DMS53 treated with DMSO at 0.1 percent for 48 hours (cell line): Measurements from ENCODE around the gene MEX3A.
A peak's percentile ranks its signal among the peaks of the same experiment; 100 is the strongest.
"Not testable (repeated sequence)": the region's sequence is repeated elsewhere in the genome, so short reads cannot be mapped to it uniquely, and the experiment has no call there.

Source experiments
- DNase-seq: peaks from one replicate; lab custom pipeline; 2025; ENCODE audit not compliant: unreplicated experiment; lab: John Stamatoyannopoulos, UW

MEX3A gene

DNA sequence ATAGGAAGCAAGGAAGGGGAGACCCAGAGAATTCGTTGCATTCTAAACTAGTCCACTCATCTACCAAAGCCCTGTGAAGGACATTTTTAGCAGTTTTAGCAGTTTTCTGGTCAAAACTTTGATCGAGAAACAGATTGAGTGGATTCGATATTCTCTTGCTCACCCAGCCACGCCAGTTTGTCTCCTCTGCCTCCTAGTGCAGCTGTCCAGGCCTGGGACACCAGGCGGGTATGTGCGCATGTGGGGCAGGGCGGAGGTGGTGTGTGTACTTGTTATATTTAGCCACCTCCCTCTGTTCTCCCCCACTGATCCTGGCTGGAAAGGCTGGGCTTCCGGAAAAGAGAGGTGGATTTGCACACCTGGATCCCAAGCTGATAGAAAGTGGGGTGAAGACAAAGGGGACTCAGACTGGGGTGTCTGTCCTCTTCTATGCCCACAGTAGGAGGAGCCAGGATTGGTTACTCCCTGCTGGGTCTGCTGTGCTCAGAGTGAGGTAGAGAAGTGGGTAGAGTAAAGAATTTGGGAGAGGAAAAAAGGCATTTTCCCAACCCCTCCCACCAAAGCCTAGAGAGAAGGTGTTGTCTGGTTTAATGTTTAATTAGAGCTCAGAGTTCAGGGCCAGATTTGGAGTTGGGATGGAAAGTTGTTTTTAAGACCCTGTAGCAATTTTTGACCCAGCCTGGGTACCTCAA lies 36.1 kb upstream of the MEX3A start:
- DNase-seq: no peak

DNA sequence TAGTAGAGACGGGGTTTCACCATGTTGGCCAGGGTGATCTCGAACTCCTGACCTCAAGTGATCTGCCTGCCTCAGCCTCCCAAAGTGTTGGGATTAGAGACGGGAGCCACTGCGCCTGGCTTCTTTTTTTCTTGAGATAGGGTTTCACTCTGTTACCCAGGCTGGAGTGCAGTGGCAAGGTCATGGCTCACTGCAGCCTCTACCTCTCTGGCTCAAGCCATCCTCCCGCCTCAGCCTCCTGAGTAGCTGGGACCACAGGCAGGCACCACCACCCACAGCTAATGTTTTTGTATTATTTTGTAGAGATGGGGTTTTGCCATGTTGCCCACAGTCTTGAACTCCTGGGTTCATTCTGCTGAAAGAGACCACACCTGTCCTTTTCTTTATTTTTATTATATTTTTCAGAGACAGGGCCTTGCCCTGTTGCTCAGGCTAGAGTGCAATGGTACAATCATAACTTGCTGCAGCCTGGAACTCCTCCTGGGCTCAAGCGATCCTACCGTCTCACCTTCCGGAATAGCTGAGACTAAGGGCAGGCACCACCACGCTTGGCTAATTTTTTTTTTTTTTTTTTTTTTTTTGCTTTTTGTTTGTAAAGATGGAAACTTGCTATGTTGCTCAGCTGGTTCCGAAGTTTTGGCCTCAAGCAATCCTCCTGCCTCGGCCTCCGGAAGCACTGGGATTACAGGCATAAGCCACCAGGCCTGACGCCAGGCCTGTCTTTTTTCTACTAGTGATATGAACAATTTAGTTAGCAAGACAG lies 35.3 kb upstream of the MEX3A start:
- no peak for DNase-seq

DNA sequence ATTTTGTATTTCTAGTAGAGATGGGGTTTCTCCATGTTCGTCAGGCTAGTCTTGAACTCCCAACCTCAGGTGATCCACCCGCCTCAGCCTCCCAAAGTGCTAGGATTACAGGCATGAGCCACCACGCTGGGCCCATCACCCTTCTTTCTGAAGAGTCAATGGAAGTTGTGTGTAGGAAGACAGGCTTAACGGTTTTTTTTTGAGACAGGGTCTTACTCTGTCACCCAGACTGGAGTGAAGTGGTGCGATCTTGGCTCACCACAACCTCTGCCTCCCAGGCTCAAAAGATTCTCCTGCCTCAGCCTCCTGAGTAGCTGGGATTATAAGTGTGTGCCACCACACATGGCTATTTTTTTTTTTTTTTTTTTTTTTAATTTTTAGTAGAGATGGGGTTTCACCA lies 34.5 kb upstream of the MEX3A start:
- not testable (repeated sequence) for DNase-seq

DNA sequence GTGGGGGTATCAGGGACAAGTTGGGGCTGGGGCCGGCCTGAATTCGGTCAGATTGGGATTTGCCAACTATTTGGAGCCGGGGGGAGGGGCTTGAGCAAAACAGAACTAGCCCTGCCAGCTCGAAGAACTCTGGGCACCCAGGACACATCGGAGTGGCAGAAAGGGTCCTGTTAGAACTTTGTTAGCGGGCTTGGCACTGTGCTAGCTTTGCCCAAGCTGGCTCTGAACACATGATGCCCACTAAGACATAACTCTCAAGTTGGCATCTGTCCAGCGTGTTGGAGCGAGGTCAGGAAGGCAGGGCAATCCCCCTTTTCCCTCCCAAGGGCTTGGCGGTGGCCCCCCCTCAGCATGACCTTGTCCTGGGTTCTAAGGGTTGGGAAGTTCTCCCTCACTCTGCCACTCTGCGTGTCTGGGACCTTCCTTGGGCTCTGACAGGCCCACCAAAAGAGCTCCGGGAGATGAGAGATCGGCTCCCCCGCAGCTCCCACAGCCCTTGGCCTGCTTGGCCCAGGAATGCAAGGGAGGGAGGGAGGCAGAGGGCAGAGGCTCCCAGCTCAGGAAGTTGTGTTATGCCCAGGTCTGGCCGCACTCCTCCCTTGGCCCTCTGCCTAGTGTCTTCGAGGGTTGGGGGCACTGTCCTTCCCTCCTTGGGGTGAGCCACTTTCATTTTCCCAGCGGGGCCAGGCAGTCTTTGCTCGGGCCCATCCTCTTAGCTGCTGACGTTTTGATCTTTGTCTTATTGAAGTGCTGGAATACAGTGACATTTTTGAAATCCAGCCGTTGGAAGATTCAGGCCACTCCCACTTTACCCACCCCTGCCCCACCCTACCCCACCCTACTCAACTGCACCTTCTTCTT lies 33.5 kb upstream of the MEX3A start:
- DNase-seq: no peak

GRCh38 chr1:156114919-156115513 lies 32.8 kb upstream of the MEX3A start:
- no peak for DNase-seq

- DNase-seq: peak; percentile 79
Observed at GRCh38 chr1:156114101-156114918, 32.0 kb upstream of the MEX3A start, which contains the start of gene LMNA. Gene LMNA, plus strand, starts transcription at chr1:156114711. Its CDS starts 208 bp downstream, at chr1:156114919.

DNA sequence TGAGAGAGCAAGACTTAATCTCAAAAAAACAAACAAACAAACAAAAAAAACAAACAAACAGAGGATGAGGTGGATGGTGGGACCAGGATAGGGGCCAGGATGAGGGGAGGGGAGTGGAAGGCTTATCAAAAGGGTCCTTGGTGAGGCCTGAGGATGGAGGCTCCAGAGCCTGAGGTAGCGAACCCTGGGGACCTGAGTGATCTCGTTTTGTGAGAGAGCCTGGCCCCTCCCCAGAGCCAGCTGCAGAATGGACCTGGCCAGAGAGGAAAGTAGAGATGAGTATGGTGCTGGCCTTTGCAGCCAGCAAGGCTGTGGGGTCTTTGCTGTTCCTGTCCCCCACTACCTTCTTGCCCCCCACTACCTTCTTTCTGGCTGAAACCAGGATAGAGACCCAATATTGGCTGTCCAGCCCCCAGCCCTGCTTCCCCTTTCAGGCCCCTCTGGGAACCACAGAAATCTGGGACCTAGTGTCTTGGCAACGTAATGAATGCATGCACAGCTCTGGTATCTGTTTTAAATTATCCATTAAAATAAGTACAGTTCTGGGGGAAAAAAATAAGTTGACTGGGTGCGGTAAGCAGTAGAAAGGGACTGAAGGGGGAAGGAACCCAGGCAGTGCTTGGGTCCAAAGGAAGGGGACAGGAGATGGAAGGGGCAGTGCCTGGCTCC lies 31.2 kb upstream of the MEX3A start:
- DNase-seq: no peak

DNA sequence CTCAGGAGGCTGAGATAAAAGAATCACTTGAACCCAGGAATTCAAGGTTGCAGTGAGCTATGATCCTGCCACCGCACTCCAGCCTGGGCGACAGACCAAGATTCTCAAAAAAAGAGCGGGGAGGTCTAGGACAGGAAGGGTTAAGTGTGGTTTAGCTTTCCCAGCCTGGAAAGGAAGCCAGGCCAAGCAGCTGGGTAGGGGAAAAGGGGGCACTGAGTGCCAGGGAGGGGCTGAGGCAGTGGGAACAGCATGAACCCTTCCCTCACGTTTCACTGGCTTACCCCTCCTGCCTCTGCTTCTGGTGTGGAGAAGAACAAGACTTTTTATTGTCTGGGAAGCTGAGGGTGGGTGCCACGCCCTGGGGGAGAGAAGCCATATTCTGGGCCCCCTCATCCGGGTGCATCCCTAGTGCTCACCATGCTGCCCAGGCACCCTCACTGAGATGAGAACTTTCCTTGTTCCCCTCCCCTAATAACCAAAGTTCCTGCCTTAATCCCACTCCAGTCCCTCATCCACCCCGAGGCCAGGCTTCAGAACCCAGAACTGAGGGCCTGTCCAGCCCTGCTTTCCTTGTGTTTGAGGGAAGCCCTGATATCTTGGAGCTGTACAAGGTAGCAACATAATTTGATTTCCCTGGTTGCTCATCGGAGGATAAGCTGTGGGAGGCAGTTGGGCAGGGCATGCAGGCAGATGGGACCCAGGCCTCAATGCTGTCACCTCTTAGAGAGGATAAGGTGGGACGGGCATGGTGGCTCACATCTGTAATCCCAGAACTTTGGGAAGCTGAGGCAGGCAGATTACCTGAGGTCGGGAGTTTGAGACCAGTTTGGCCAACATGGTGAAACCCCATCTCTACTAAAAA lies 30.2 kb upstream of the MEX3A start:
- DNase-seq: no peak

GRCh38 chr1:156111355-156111962 lies 29.2 kb upstream of the MEX3A start:
- no peak for DNase-seq

DNA sequence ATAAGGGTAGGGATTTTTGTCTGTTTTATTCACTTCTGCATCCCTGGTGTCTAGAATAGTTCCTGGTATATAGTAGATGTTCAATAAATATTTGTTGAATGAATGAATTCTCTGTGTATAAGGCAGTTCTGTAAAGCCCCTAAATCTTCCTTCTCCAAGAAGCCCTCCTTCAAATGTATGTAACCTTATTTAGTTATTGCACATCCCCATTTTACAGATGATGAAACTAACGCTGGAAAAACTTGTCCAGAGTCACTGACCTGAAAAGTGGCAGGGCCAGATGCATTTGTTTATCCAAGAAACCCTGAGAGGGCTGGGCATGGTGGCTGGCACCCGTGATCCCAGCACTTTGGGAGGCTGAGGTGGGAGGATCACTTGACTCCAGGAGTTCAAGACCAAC lies 28.0 kb upstream of the MEX3A start:
- DNase-seq: no peak

GRCh38 chr1:156108664-156109241 lies 26.5 kb upstream of the MEX3A start:
- no peak for DNase-seq

GRCh38 chr1:156108057-156108456 lies 25.8 kb upstream of the MEX3A start:
- DNase-seq: no peak

GRCh38 chr1:156106624-156107488 lies 24.6 kb upstream of the MEX3A start:
- DNase-seq: peak; percentile 56

DNA sequence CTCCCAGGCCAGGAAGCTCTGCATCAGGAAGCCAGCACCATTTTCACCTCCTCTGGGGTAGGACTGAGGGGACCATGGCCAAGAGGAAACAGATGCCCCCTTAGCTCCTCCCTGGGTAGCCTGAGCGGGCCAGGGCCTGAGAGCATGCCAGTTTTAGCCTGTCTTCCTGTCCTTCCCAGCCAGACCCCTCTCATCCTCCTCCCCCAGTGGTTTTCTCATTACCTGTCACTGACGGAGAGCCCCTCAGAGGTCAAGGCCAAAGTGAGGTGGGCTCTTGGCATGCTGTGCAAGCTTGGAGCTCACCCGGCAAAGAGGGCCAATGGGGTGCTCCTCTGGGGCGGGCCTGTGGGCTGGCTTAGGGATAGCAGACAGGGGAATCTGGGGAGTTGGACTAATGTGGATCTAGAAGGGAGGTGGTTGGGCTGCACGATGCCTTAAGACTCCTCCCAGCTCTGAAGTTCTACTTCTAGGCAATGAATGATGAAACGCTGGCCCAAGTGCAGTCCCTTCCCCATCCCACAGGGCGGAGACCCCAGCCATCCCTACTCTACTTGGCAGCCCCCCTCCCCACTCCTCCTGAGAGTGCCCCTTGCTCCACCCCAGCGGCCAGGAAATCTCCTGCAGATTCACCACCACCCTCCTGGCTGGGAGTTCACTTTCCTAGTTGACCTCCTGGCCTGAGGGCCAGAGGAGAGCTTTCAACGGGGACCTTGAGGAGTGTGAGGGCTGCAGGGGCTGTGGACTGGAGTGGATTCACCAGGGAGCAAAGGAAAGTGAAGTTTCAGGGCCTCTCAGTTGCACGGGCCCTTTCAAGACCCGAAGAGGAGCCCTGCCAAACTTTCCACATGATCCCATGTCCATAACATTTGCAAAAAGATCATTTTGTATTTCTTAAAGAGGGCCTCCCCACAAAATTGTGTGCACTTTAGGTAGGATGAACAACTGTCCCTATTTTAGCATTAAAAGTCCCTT lies 22.9 kb upstream of the MEX3A start:
- DNase-seq: no peak

DNA sequence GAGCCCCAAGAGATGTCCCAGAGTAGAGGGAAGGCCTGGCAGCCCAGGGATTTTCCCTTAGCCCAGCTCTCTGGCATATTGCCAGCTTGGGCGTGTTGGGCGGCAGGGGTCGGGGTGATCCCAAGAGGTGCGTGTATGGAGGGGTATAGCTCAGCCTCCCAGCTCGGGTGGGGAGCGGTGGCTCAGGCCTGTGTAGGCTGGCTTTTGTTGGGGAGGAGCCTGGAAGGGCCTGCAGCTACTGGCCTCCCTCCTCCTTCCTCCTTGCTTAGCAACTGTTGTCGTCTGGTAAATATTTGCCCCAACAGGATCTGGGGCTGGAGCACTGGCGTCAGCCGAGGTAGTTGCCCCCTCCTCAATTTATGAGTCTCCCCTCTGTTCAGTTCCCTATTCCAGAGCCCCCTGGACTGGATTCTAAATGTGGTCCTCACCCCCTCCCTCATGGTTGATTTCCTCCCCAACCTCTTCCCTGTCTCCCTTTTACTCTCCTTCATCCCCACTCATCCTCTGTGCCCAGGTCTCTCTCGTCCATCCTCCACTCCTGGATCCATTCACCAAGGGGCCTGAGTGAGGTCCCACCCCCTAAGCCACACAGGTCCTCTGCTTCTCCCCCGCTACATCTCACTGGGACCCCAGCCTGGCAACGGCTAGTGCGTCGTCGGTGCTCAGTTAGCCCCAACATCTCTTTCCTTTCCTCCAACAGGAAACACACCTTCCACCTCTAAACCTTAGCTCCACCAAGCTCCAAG lies 22.0 kb upstream of the MEX3A start:
- peak; percentile 13 for DNase-seq
